GM04503 (cell line): ENCODE data around the gene PAK1IP1.
"Not testable (repeated sequence)": the region's sequence is repeated elsewhere in the genome, so short reads cannot be mapped to it uniquely, and the experiment has no call there.

Source experiments
- DNase-seq: peaks from one replicate; pipeline ENCODE4 v3.0.0-alpha.2; 2012; ENCODE audit warnings: low read depth

The PAK1IP1 gene

DNA sequence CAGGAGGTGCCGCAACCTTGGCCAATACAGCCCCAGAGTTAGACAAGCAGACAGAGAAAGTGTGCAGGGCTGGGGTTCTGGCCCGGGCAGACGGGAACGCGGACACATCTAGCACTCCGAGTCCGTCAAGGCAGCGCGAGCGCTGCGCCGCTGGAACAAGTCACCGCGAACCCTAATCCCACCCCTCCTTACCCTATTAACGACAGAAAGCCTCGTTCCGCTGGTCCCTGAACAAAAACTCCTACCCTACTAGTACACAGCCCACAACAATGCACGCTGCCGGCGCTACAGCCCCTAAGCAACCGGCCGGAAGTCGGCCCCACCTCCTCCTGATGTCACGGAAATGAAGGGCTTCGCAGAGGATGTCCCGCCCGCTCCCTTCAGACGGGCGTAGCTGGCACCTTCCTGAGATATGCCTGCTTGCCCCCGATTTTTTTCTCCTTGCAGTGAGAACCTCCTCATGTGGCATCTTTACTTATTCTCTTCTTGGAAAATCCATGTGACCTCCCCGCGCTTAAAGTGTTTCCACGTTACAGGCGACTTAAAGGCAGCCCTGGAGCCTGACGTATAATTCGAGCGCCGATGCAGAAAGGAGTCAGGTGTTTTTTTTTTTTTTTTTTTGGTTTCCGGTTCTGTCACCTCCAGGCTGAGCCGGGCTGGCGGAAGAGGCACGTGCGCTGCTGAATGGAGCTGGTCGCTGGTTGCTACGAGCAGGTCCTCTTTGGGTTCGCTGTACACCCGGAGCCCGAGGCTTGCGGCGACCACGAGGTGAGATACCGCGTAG lies at the start of gene PAK1IP1, which contains the start of gene C6orf52:
Gene PAK1IP1 (plus strand): TSS at position 671 of the 784 bp plus-strand sequence. CDS start 14 bp downstream, at position 685.
Gene C6orf52 (minus strand): TSS at position 315 of the 784 bp plus-strand sequence. CDS start 7,066 bp downstream, outside the sequence.
- DNase-seq, result peak; percentile 76

- DNase-seq, result no peak
Observed at GRCh38 chr6:10655508-10656055, 39.2 kb upstream of the PAK1IP1 start.

- DNase-seq, result no peak
Observed at GRCh38 chr6:10658910-10659698, 35.7 kb upstream of the PAK1IP1 start.

- no peak for DNase-seq
Observed at GRCh38 chr6:10659699-10660348, 34.9 kb upstream of the PAK1IP1 start.

DNA sequence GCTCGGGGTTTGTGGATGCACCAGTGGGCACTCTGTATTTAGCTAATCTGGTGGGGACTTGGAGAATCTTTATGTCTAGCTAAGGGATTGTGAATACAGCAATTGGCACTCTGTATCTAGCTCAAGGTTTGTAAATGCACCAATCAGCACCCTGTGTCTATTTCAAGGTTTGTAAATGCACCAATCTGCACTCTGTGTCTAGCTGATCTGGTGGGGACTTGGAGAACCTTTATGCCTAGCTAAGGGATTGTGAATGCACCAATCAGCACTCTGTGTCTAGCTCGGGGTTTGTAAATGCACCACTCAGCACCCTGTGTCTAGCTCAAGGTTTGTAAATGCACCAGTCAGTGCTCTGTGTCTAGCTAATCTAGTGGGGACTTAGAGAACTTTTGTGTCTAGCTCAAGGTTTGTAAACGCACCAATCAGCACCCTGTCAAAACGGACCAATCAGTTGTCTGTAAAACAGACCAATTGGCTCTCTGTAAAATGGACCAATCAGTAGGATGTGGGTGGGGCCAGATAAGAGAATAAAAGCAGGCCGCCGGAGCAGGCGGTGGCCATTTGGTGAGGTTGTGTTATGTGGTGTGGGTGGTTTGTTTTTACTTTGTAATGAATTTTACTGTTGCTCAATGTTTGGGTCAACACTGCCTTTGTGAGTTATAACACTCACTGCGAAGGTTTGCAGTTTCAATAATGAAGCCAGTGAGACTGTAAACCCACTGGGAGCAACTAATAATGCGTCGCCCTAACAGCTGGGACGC lies 34.2 kb upstream of the PAK1IP1 start:
- DNase-seq, result not testable (repeated sequence)

DNA sequence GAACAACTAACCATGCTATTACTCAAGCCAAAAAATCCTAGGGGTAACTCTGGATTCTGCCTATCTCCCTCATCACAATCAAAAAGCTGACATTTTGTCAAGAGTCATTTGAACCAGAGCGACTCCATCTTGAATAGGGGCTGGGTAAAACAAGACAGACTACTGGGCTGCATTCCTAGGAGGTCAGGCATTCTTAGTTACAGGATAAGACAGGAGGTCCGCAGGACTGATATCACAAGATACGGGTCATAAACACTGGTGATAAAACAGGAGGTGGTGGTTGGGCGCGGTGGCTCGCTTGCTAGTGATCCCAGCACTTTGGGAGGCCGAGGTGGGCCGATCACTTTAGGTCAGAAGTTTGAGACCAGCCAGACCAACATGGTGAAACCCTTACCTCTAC lies 32.6 kb upstream of the PAK1IP1 start:
- no peak for DNase-seq

GRCh38 chr6:10662742-10663141 lies 32.0 kb upstream of the PAK1IP1 start:
- no peak for DNase-seq

DNA sequence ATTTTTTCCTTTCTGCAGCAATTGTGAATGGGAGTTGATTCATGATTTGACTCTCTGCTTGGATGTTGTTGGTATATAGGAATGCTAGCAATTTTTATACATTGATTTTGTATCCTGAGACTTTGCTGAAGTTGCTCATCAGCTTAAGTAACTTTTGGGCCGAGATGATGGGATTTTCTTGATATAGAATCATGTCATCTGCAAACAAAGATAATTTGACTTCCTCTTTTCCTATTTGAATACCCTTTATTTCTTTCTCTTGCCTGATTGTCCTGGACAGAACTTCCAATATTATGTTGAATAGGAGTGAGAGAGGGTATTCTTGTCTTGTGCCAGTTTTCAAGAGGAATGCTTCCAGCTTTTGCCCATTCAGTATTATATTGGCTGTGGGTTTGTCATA lies 29.2 kb upstream of the PAK1IP1 start:
- DNase-seq, result not testable (repeated sequence)

- DNase-seq, result no peak
Observed at GRCh38 chr6:10668126-10668917, 26.4 kb upstream of the PAK1IP1 start.

- no peak for DNase-seq
Observed at GRCh38 chr6:10676403-10676802, 18.4 kb upstream of the PAK1IP1 start.

DNA sequence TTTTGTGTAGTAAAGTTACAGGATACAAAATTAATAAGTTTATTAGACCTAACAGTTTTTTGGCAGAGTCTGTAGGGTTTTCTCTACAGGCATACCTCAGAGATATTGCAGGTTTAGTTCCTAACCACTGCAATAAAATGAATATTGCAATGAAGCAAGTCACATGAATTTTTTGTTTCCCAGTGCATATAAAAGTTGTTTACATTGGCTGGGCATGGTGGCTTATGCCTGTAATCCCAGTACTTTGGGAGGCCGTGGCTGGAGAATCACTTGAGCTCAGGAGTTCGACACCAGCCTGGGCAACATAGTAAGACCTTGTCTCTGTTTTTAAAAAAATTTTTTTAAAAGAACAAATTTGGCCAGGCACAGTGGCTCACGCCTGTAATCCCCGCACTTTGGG lies 16.3 kb upstream of the PAK1IP1 start:
- no peak for DNase-seq

GRCh38 chr6:10681795-10682194 lies 13.0 kb upstream of the PAK1IP1 start:
- DNase-seq, result no peak

- no peak for DNase-seq
Observed at GRCh38 chr6:10682355-10682988, 12.3 kb upstream of the PAK1IP1 start.

DNA sequence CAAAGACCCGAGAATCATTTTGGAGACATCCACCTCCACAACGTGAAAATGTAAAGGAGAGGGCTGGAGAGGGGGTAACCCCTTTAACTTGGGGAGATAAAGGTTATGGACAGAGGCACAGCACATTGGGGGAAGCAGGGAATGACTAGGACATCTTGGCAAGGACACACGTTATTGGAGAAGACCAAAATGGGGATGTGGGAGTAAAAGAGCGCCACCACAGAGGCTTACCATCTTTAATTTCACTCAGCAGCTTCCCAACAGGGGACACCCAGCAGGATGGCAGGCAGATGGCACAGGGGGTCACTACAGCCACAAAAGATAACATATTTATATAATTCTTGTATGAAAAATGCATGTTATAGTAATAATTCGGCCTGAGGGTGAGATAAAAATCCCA lies 10.2 kb upstream of the PAK1IP1 start:
- no peak for DNase-seq

DNA sequence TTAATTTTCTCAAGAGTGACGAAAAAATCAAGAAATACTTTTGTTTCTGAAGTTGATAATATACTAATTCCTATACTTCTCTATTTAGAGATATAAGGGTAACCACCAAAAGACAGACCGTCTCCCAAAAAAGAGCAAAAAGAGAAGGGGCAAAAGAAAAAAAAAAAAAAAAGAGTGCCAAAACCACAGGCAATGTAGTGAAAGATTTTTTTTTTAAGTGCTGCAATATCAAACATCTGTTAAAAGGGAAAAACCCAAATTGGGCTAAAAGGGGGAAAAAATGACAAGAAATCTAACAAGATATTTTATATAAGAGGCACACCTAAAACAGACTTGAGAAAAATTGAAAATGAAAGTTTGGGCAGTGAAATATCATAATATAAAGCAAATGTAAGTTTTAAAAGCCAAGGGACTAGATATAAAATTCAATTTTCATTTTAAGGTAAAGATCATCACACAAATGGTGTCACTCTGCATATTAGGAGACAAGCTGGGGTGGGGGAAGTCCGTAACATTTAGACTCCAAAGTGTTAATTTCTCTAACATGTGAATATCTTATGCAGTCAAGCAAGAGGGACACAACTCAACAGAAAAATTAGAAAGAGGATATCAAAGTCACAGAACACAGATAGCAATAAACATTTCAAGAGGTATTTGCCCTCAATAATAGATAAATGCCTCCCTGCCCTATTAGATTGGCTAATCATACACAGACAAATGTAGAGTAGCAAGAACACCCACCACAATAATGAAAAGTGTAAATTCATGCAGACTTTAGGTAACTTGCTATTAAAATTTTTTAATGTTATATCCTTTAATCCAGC lies 9.5 kb upstream of the PAK1IP1 start:
- DNase-seq, result no peak

DNA sequence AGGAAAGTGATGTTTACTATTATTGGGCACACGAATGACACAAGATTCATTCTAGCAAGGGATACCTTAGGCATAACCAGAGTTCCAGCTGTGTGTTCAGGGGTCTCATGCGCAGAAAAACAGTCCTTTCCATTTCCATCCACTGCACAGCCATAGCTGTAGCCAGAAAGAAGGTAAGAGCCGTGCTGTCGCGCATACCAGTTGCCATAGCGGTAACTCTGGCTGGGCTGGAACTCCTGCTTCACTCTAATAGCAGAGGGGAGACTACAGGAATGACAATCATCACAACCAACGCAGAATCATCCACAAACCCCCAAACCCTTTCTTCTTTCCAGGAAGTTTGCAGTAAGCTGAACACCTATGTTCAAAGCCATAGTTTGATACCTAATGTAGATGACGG lies 7.9 kb upstream of the PAK1IP1 start:
- no peak for DNase-seq

GRCh38 chr6:10687582-10687981 lies 7.2 kb upstream of the PAK1IP1 start:
- DNase-seq, result no peak

GRCh38 chr6:10690651-10691445 lies 3.9 kb upstream of the PAK1IP1 start:
- no peak for DNase-seq
